NCI-H345 treated with DMSO at 0.1 percent for 48 hours (cell line): ENCODE data around the gene PCDHA7.
"Not testable (repeated sequence)": the region's sequence is repeated elsewhere in the genome, so short reads cannot be mapped to it uniquely, and the experiment has no call there.

ENCODE experiments used
- DNase-seq: peaks from one replicate; lab custom pipeline; 2025; ENCODE audit not compliant: unreplicated experiment; lab: John Stamatoyannopoulos, UW

The PCDHA7 gene

GRCh38 chr5:140833993-140834392 lies at the start of gene PCDHA7:
Gene PCDHA7 (plus strand): TSS chr5:140834269. CDS start chr5:140834384, 115 bp downstream.
- peak; percentile 16 for DNase-seq

- DNase-seq = no peak
Measured at GRCh38 chr5:140785905-140786686, 48.0 kb upstream of the PCDHA7 start, which contains the start of gene PCDHA1. Gene PCDHA1 (plus strand): TSS chr5:140786140.

- not testable (repeated sequence) for DNase-seq
Measured at GRCh38 chr5:140787422-140787821, 46.6 kb upstream of the PCDHA7 start.

DNA sequence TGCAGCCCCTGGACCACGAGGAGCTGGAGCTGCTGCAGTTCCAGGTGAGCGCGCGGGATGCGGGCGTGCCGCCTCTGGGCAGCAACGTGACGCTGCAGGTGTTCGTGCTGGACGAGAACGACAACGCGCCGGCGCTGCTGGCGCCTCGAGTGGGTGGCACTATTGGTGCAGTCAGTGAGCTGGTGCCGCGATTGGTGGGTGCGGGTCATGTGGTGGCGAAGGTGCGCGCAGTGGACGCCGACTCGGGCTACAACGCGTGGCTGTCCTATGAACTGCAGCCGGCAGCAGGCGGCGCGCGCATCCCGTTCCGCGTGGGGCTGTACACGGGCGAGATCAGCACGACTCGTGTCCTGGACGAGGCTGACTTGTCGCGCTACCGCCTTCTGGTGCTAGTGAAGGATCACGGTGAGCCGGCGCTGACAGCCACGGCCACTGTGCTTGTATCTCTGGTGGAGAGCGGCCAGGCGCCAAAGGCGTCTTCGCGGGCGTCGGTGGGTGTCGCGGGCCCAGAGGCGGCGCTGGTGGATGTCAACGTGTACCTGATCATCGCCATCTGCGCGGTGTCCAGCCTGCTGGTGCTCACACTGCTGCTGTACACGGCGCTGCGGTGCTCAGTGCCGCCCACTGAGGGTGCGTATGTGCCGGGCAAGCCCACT lies 46.1 kb upstream of the PCDHA7 start:
- not testable (repeated sequence) for DNase-seq

- no peak for DNase-seq
Measured at GRCh38 chr5:140791089-140791488, 43.0 kb upstream of the PCDHA7 start.

GRCh38 chr5:140794595-140795258 lies 39.3 kb upstream of the PCDHA7 start, which contains the start of gene PCDHA2:
Gene PCDHA2 (plus strand): TSS chr5:140794852.
- DNase-seq = no peak

DNA sequence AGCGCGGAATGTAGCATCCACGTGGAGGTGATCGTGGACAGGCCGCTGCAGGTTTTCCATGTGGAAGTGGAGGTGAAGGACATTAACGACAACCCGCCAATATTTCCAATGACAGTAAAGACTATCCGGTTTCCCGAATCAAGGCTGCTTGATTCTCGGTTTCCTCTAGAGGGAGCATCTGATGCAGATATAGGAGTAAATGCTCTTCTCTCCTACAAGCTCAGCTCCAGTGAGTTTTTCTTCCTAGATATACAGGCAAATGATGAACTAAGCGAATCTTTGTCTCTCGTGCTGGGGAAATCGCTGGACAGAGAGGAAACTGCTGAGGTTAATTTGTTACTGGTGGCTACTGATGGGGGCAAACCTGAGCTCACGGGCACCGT lies 38.8 kb upstream of the PCDHA7 start:
- no peak for DNase-seq

- not testable (repeated sequence) for DNase-seq
Measured at GRCh38 chr5:140796072-140796717, 37.9 kb upstream of the PCDHA7 start.

DNA sequence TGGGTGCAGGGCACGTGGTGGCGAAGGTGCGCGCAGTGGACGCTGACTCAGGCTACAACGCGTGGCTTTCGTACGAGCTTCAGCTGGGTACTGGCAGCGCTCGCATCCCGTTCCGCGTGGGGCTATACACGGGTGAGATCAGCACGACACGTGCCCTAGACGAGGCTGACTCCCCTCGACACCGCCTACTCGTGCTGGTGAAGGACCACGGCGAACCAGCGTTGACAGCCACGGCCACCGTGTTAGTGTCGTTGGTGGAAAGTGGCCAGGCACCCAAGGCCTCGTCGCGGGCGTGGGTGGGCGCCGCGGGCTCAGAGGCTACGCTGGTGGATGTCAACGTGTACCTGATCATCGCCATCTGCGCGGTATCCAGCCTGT lies 37.4 kb upstream of the PCDHA7 start:
- no peak for DNase-seq

DNA sequence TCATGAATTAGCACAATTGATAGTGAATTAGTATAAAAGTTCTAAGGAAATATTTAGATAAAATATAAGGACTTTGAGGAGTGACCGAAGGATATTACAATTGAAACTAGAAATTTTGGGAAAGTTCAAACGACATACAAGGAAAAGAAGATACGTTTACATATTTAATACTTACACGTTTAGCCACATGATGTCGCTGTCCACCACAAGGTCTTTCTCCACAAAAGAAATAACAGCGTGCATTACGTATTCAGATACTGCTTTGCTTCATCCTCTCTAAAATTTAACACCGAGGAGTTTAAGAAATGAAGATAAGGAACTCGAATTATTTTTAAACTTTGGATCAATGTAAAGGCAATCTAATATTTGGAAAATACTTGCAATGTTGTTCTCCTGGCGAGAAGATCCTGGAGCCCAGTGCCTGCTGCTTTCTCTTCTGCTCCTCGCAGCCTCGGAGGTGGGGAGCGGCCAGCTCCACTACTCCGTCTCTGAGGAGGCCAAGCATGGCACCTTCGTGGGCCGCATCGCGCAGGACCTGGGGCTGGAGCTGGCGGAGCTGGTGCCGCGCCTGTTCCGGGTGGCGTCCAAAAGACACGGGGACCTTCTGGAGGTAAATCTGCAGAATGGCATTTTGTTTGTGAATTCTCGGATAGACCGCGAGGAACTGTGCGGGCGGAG lies 33.1 kb upstream of the PCDHA7 start, which contains the start of gene PCDHA3:
TSS of gene PCDHA3 (plus strand) at position 242 of the 678 bp plus-strand sequence.
- no peak for DNase-seq

GRCh38 chr5:140801494-140801841 lies 32.6 kb upstream of the PCDHA7 start:
- no peak for DNase-seq

DNA sequence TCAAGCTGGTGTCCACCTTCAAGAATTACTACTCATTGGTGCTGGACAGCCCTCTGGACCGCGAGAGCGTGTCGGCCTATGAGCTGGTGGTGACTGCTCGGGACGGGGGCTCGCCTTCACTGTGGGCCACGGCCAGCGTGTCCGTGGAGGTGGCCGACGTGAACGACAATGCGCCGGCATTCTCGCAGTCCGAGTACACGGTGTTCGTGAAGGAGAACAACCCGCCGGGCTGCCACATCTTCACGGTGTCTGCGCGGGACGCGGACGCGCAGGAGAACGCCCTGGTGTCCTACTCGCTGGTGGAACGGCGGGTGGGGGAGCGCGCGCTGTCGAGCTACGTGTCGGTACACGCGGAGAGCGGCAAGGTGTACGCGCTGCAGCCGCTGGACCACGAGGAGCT lies 31.7 kb upstream of the PCDHA7 start:
- not testable (repeated sequence) for DNase-seq

DNA sequence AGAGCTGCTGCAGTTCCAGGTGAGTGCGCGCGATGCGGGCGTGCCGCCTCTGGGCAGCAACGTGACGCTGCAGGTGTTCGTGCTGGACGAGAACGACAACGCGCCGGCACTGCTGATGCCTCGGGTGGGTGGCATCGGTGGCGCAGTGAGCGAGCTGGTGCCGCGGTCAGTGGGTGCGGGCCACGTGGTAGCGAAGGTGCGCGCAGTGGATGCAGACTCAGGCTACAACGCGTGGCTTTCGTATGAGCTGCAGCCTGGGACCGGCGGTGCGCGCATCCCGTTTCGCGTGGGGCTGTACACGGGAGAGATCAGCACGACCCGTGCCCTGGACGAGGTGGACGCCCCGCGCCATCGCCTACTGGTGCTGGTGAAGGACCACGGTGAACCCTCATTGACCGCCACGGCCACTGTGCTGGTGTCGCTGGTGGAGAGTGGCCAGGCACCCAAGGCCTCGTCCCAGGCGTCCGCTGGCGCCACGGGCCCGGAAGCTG lies 31.2 kb upstream of the PCDHA7 start:
- no peak for DNase-seq

- DNase-seq = no peak
Measured at GRCh38 chr5:140806834-140807775, 27.0 kb upstream of the PCDHA7 start, which contains the start of gene PCDHA4. Gene PCDHA4 (plus strand): TSS chr5:140807068.

- DNase-seq = not testable (repeated sequence)
Measured at GRCh38 chr5:140808241-140808888, 25.7 kb upstream of the PCDHA7 start.

DNA sequence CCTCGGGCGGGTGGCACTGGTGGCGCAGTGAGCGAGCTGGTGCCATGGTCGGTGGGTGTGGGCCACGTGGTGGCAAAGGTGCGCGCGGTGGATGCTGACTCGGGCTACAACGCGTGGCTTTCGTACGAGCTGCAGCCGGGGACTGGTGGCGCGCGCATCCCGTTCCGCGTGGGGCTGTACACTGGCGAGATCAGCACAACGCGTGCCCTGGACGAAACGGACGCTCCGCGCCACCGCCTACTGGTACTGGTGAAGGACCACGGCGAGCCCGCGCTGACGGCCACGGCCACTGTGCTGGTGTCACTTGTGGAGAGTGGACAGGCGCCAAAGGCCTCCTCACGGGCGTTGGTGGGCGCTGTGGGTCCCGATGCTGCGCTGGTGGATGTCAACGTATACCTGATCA lies 25.2 kb upstream of the PCDHA7 start:
- DNase-seq = no peak

GRCh38 chr5:140821375-140822280 lies 12.4 kb upstream of the PCDHA7 start, which contains the start of gene PCDHA5:
Gene PCDHA5 (plus strand): TSS chr5:140821613.
- peak; percentile 58 for DNase-seq

- no peak for DNase-seq
Measured at GRCh38 chr5:140822281-140822629, 11.8 kb upstream of the PCDHA7 start.
